K562 (cell line): Measurements from ENCODE around the gene TMPRSS9. TPM values are rescaled to one million over a fixed set of nuclear protein-coding genes. Genes with fewer than 3 reads are reported as not detected.

Source experiments
- ESRRA ChIP-seq: fragments of 450-650 bp; IDR thresholded peaks from 2 replicates; pipeline ENCODE4 v1.6.1; 2014; ENCODE audit warnings: low read depth, mild to moderate bottlenecking, moderate library complexity, borderline replicate concordance
- MIER1 ChIP-seq: fragments of 450-650 bp; IDR thresholded peaks from 2 replicates; pipeline ENCODE4 v1.6.1; 2016; ENCODE audit warnings: antibody characterized with exemption, mild to moderate bottlenecking, low read depth
- PHF21A ChIP-seq: fragments of 450-650 bp; IDR thresholded peaks from 2 replicates; pipeline ENCODE4 v1.6.1; 2017; ENCODE audit warnings: low read depth, borderline replicate concordance
- SMARCA4 ChIP-seq: fragments of 450-650 bp; IDR thresholded peaks from 2 replicates; pipeline ENCODE4 v1.6.1; 2016
- SOX6 ChIP-seq: fragments of 450-650 bp; IDR thresholded peaks from 2 replicates; pipeline ENCODE4 v1.6.1; 2014; ENCODE audit warnings: mild to moderate bottlenecking
- ZC3H11A ChIP-seq: IDR thresholded peaks from 2 replicates; pipeline ENCODE4 v1.6.1; 2012; ENCODE audit warnings: low read depth, low read length, improper control_type of control experiment
- ZNF41 ChIP-seq: fragments of 250-450 bp; sonication (Bioruptor Pico); conservative IDR thresholded peaks from 2 replicates; pipeline ENCODE4 v1.4.0; 2020; ENCODE audit warnings: mild to moderate bottlenecking
- ZNF699 ChIP-seq: fragments of 250-450 bp; sonication (Bioruptor Pico); IDR thresholded peaks from 2 replicates; pipeline ENCODE4 v1.8.0; 2021; ENCODE audit warnings: mild to moderate bottlenecking, moderate library complexity; ENCODE audit not compliant: insufficient replicate concordance
- polyA plus RNA-seq, 8 experiments: library from polyadenylated mRNA; depleted of rRNA in 4 of 8; stranded (reverse) in 5 of 8; unstranded in 3 of 8; fragments of >200 nt; fragmentation: Nextera tagmentation in 2 of 8; fragmentation: Illumina TruSeq in 1 of 8; extraction: Ambion mirVana in 2 of 8; extraction: Trizol in 1 of 8; gene quantifications; 2 replicates each; pipeline versions ENCODE4 v1.2.1 to v1.2.3, GENCODE V29; 2011 to 2014; ENCODE audit warnings: inconsistent platforms in 1 of 8, missing spikeins in 1 of 8
- total RNA-seq, 7 experiments: library from RNA; depleted of rRNA in 6 of 7; stranded (reverse); fragments of >200 nt in 6 of 7; fragmentation: Illumina TruSeq in 2 of 7; extraction: Trizol in 2 of 7; gene quantifications; 2 replicates each; pipeline versions ENCODE4 v1.2.1 to v1.2.3, GENCODE V29; 2011 to 2021; ENCODE audit warnings: low replicate concordance in 1 of 7
- TF ChIP-seq, protein P1 (sequence below): fragments of 450-650 bp; IDR thresholded peaks from 2 replicates; pipeline ENCODE4 v1.6.1; 2016; ENCODE audit warnings: low read depth
- TF ChIP-seq, protein P2 (sequence below): sonication (generic); formaldehyde crosslinking; IDR thresholded peaks from 2 replicates; pipeline ENCODE4 v1.8.0; 2022; ENCODE audit warnings: mild to moderate bottlenecking, missing genetic modification reagents, borderline replicate concordance
- TF ChIP-seq, protein P3 (sequence below): fragments of 250-450 bp; sonication (Bioruptor Pico); IDR thresholded peaks from 2 replicates; pipeline ENCODE4 v1.5.0; 2020; ENCODE audit warnings: mild to moderate bottlenecking, borderline replicate concordance
- TF ChIP-seq, protein P4 (sequence below): fragments of 250-450 bp; sonication (Bioruptor Pico); IDR thresholded peaks from 2 replicates; pipeline ENCODE4 v1.5.0; 2021; ENCODE audit warnings: mild to moderate bottlenecking, borderline replicate concordance

Gene TMPRSS9
- total and polyA plus RNA-seq, 9 of the 15 experiments (the other 6 are each of a cell fraction or from before 2014, with no cell fraction given) = 0.01 to 0.03 TPM; not detected in 7

DNA sequence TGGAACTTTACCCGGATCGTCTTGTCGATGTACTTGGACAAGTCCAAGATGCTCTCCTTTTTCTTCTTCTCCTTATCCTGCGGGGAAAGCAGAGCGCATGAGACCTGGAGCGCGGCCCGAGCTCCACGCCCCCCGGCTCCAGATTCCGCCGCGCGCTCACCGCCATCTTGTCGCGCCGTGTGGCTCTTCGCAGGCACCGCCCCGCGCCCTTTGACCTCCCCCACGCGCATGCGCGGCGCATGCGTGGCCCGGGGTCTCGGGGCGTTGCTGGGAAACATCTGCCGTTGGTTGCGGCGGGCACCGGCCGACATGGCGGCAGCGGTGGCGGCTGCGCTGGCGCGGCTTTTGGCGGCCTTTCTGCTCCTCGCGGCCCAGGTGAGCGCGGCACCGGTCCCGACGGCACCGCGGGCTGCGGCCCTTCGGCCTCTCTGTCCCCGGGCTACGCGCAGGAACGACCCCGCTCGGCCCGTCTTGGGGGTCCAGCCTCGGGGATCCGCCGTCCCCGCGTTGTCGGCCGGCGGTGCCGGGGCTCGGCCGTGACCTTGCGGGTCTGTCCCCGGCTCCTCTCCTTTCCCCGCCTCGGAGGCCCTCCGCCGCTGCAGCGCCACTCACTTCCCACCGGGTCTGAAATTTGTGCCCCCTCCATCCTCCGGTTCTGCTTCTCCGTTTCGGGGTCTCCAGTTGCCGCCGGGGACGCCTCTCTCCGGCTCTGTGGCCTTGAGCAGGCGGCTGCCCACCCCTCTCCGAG is 31.5 kb upstream of the TMPRSS9 start, which contains the start of the genes LSM7 and SPPL2B (continued):
- TF ChIP-seq, protein P1, sequence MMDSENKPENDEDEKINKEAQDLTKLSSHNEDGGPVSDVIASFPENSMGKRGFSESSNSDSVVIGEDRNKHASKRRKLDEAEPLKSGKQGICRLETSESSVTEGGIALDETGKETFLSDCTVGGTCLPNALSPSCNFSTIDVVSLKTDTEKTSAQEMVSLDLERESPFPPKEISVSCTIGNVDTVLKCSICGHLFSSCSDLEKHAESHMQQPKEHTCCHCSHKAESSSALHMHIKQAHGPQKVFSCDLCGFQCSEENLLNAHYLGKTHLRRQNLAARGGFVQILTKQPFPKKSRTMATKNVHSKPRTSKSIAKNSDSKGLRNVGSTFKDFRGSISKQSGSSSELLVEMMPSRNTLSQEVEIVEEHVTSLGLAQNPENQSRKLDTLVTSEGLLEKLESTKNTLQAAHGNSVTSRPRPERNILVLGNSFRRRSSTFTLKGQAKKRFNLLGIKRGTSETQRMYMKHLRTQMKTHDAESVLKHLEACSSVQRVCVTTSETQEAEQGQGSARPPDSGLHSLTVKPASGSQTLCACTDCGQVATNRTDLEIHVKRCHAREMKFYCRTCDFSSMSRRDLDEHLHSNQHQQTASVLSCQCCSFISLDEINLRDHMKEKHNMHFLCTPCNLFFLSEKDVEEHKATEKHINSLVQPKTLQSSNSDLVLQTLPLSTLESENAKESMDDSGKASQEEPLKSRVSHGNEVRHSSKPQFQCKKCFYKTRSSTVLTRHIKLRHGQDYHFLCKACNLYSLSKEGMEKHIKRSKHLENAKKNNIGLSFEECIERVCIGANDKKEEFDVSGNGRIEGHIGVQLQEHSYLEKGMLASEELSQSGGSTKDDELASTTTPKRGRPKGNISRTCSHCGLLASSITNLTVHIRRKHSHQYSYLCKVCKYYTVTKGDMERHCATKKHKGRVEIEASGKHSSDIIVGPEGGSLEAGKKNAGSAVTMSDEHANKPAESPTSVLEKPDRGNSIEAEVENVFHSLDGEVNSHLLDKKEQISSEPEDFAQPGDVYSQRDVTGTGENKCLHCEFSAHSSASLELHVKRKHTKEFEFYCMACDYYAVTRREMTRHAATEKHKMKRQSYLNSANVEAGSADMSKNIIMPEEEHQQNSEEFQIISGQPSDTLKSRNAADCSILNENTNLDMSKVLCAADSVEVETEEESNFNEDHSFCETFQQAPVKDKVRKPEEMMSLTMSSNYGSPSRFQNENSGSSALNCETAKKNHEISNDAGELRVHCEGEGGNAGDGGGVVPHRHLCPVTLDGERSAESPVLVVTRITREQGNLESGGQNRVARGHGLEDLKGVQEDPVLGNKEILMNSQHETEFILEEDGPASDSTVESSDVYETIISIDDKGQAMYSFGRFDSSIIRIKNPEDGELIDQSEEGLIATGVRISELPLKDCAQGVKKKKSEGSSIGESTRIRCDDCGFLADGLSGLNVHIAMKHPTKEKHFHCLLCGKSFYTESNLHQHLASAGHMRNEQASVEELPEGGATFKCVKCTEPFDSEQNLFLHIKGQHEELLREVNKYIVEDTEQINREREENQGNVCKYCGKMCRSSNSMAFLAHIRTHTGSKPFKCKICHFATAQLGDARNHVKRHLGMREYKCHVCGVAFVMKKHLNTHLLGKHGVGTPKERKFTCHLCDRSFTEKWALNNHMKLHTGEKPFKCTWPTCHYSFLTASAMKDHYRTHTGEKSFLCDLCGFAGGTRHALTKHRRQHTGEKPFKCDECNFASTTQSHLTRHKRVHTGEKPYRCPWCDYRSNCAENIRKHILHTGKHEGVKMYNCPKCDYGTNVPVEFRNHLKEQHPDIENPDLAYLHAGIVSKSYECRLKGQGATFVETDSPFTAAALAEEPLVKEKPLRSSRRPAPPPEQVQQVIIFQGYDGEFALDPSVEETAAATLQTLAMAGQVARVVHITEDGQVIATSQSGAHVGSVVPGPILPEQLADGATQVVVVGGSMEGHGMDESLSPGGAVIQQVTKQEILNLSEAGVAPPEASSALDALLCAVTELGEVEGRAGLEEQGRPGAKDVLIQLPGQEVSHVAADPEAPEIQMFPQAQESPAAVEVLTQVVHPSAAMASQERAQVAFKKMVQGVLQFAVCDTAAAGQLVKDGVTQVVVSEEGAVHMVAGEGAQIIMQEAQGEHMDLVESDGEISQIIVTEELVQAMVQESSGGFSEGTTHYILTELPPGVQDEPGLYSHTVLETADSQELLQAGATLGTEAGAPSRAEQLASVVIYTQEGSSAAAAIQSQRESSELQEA = no peak
- TF ChIP-seq ZNF699 (CRISPR knock-in tag) (no peak), PHF21A (no peak), ESRRA (peak; percentile 48), ZNF41 (CRISPR knock-in tag) (no peak), MIER1 (no peak), ZC3H11A (no peak), SMARCA4 (no peak), SOX6 (no peak; the same call in 1 of the 2 replicates)
- TF ChIP-seq, protein P2, sequence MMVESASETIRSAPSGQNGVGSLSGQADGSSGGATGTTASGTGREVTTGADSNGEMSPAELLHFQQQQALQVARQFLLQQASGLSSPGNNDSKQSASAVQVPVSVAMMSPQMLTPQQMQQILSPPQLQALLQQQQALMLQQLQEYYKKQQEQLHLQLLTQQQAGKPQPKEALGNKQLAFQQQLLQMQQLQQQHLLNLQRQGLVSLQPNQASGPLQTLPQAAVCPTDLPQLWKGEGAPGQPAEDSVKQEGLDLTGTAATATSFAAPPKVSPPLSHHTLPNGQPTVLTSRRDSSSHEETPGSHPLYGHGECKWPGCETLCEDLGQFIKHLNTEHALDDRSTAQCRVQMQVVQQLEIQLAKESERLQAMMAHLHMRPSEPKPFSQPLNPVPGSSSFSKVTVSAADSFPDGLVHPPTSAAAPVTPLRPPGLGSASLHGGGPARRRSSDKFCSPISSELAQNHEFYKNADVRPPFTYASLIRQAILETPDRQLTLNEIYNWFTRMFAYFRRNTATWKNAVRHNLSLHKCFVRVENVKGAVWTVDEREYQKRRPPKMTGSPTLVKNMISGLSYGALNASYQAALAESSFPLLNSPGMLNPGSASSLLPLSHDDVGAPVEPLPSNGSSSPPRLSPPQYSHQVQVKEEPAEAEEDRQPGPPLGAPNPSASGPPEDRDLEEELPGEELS (CRISPR knock-in tag) = no peak
- TF ChIP-seq, protein P3, sequence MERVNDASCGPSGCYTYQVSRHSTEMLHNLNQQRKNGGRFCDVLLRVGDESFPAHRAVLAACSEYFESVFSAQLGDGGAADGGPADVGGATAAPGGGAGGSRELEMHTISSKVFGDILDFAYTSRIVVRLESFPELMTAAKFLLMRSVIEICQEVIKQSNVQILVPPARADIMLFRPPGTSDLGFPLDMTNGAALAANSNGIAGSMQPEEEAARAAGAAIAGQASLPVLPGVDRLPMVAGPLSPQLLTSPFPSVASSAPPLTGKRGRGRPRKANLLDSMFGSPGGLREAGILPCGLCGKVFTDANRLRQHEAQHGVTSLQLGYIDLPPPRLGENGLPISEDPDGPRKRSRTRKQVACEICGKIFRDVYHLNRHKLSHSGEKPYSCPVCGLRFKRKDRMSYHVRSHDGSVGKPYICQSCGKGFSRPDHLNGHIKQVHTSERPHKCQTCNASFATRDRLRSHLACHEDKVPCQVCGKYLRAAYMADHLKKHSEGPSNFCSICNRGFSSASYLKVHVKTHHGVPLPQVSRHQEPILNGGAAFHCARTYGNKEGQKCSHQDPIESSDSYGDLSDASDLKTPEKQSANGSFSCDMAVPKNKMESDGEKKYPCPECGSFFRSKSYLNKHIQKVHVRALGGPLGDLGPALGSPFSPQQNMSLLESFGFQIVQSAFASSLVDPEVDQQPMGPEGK (CRISPR knock-in tag) = no peak
- TF ChIP-seq, protein P4, sequence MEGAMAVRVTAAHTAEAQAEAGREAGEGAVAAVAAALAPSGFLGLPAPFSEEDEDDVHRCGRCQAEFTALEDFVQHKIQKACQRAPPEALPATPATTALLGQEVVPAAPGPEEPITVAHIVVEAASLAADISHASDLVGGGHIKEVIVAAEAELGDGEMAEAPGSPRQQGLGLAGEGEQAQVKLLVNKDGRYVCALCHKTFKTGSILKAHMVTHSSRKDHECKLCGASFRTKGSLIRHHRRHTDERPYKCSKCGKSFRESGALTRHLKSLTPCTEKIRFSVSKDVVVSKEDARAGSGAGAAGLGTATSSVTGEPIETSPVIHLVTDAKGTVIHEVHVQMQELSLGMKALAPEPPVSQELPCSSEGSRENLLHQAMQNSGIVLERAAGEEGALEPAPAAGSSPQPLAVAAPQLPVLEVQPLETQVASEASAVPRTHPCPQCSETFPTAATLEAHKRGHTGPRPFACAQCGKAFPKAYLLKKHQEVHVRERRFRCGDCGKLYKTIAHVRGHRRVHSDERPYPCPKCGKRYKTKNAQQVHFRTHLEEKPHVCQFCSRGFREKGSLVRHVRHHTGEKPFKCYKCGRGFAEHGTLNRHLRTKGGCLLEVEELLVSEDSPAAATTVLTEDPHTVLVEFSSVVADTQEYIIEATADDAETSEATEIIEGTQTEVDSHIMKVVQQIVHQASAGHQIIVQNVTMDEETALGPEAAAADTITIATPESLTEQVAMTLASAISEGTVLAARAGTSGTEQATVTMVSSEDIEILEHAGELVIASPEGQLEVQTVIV (CRISPR knock-in tag) = no peak
